Measurements from ENCODE around the gene RAP1GAP.

- no peak for TF ChIP-seq CTCF (IDR thresholded peaks at IDR 0.05)
- TF ChIP-seq EZH2phosphoT487 (IDR thresholded peaks at IDR 0.05) = no peak
Observed at GRCh38 chr1:21655259-21655658, 13.9 kb downstream of the RAP1GAP start.
